Measurements from ENCODE around the gene PTGR1.

The PTGR1 gene

DNA sequence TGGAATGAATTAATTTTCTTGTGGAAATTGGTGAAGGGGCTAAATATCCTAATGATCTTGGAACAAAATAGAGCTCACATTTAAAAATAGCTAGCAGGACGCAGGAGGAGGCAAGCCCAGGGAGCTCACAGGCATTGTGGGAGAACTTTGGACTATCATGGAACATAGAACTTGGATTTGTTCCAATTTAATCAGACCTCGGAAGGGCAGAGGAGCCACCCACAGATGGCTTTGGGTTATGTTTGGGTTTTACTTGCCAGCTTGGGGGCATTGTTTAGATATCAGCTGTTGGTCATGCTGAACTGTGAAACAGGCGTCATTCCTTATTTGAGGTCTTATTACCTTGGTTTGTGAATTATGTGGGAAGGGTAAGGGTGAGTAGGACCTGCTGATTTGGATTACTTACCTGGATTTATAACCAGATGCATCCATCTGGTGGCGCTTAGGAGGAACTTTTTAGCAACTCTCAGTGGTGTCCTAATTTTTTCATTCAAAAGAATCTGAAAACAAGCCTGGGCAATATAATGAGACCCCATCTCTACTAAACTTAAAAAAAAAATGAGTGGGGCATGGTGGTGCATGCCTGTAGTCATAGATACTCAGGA, 14.1 kb upstream of the PTGR1 start:
- TF ChIP-seq, protein P1, sequence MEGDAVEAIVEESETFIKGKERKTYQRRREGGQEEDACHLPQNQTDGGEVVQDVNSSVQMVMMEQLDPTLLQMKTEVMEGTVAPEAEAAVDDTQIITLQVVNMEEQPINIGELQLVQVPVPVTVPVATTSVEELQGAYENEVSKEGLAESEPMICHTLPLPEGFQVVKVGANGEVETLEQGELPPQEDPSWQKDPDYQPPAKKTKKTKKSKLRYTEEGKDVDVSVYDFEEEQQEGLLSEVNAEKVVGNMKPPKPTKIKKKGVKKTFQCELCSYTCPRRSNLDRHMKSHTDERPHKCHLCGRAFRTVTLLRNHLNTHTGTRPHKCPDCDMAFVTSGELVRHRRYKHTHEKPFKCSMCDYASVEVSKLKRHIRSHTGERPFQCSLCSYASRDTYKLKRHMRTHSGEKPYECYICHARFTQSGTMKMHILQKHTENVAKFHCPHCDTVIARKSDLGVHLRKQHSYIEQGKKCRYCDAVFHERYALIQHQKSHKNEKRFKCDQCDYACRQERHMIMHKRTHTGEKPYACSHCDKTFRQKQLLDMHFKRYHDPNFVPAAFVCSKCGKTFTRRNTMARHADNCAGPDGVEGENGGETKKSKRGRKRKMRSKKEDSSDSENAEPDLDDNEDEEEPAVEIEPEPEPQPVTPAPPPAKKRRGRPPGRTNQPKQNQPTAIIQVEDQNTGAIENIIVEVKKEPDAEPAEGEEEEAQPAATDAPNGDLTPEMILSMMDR (IDR thresholded peaks at IDR 0.05): no peak
- no peak for DNase-seq (ENCODE audit: low spot score)
- Histone ChIP-seq H3K27ac (no peak overlapping the region), H3K4me3 (no peak overlapping the region)

DNA sequence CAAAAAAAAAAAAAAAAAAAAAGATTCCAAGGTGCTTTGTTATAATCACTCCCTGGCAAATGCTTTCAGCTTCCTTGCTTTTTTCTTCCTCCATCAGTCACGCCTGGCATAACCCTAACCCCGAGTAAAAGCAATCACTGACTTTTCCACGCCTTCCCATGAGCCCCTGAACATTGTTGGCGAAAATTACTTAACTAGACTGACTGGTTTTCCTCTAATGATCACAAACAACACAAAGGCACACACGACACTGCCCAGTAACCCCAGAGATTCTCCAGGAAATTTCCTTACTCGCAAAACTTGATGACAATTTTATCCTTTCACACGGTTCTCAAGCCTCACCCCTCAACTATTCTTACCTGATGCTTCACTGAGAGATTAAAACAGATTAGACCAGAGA, 11.4 kb upstream of the PTGR1 start:
- TF ChIP-seq, protein P1 (IDR thresholded peaks at IDR 0.05): no peak
- no peak overlapping the region for H3K4me3 ChIP-seq
- DNase-seq (ENCODE audit: low spot score): no peak
- H3K27ac ChIP-seq: no peak overlapping the region

DNA sequence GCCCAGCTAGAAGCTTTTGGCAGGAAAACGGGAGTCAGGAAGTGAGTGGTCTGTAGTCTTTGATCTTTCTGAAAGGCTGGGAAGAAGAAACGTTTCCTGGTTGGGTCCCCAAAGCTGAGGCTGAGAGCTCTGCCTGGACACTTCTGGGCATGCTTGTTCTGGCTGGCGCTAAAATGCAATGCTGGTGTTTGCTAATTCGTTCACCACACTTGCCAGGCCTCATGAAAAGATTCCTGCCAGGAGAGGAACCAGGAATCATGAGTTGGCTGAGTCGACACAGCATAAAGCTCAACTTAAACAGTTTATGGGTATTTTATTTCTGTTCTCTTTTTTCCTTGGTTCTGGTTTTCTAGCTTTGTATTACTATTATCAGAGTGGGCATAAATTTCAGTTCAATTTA, 10.7 kb upstream of the PTGR1 start:
- Histone ChIP-seq H3K27ac (no peak overlapping the region), H3K4me3 (no peak overlapping the region)
- no peak for DNase-seq (ENCODE audit: low spot score)
- TF ChIP-seq, protein P1 (IDR thresholded peaks at IDR 0.05): no peak

DNA sequence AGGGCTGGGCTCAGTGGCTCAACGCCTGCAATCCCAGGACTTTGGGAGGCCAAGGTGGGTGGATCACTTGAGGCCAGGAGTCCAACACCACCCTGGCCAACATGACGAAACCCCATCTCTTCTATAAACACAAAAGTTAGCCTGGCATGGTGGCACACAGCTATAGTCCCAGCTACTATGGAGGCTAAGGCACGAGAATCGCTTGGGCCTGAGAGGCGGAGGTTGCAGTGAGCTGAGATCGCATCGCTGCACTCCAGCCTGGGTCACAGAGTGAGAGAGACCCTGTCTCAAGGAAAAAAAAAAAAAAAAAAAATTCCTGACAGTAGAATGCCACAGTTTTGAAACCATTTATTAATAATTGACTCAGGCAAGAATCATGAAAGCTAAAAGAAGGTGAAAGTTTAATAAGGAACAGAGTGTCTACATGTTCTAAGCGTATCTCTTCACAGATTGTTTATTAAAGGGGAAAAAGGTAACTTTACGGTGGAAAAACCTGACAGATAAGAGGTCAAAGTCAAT, 5.7 kb upstream of the PTGR1 start:
- Histone ChIP-seq H3K4me3 (no peak overlapping the region), H3K27ac (no peak overlapping the region)
- TF ChIP-seq, protein P1 (IDR thresholded peaks at IDR 0.05): no peak
- no peak for DNase-seq (ENCODE audit: low spot score)

DNA sequence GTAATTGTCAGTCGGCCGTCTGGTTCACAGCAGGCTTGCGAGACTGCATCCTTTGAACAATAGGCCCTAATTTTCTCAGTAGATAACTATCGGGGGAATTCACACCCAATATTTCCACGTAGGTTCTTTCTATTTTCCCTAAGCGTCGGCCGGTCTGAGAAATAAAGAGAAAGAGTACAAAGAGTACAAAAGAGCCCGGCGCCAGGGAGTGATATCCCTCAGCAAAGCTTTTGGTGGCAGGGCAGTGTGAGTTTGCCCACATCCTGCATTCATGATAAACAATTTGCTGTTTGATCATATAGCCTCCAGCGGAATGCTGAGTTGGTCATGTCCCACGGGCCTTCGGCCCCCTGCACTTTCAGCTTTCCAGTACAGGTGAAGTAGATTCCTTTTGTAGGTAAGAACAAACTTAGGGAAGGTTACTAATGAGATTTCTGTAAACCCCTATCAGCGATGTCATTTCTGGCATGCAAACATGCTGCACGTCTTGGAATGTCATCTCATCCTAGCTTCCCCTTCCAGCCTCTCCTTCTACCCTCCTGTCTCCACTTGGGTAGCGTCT, 4.7 kb upstream of the PTGR1 start:
- TF ChIP-seq, protein P1 (IDR thresholded peaks at IDR 0.05): no peak
- H3K27ac ChIP-seq: no peak overlapping the region
- H3K4me3 ChIP-seq: no peak overlapping the region
- no peak for DNase-seq (ENCODE audit: low spot score)

DNA sequence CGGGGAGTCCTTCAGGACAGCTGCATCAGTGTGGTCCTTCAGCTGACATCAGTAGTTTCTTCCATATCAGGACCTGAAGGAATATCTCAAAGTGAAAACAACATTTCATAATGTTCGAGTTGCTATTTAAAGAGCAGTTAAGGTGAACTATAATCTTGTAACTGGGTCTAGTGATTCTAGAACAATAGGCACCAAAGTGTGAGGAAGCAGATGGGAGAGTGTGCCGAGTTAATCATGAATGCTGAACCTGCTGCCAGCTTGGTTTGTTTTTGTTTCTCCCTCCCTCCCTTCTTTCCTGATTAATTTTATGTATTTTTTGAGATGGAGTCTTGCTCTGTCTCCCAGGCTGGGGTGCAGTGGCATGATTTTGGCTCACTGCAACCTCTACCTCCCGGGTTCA, 3.6 kb upstream of the PTGR1 start:
- H3K27ac ChIP-seq: no peak overlapping the region
- DNase-seq (ENCODE audit: low spot score): no peak

More for the DNA sequence above, 3.6 kb upstream of the PTGR1 start:
- no peak overlapping the region for H3K4me3 ChIP-seq
- TF ChIP-seq, protein P1 (IDR thresholded peaks at IDR 0.05): no peak
